GM18517 (cell line): Measurements from ENCODE around the gene PRKG2.
"Not testable (repeated sequence)": the region's sequence is repeated elsewhere in the genome, so short reads cannot be mapped to it uniquely, and the experiment has no call there.

Experiments used
- ATAC-seq: cut with Tn5 transposase; IDR thresholded peaks from one replicate; pipeline ENCODE4 v1.9.1; 2021; ENCODE audit warnings: mild to moderate bottlenecking, moderate library complexity; ENCODE audit not compliant: unreplicated experiment

The PRKG2 gene, protein sequence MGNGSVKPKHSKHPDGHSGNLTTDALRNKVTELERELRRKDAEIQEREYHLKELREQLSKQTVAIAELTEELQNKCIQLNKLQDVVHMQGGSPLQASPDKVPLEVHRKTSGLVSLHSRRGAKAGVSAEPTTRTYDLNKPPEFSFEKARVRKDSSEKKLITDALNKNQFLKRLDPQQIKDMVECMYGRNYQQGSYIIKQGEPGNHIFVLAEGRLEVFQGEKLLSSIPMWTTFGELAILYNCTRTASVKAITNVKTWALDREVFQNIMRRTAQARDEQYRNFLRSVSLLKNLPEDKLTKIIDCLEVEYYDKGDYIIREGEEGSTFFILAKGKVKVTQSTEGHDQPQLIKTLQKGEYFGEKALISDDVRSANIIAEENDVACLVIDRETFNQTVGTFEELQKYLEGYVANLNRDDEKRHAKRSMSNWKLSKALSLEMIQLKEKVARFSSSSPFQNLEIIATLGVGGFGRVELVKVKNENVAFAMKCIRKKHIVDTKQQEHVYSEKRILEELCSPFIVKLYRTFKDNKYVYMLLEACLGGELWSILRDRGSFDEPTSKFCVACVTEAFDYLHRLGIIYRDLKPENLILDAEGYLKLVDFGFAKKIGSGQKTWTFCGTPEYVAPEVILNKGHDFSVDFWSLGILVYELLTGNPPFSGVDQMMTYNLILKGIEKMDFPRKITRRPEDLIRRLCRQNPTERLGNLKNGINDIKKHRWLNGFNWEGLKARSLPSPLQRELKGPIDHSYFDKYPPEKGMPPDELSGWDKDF

DNA sequence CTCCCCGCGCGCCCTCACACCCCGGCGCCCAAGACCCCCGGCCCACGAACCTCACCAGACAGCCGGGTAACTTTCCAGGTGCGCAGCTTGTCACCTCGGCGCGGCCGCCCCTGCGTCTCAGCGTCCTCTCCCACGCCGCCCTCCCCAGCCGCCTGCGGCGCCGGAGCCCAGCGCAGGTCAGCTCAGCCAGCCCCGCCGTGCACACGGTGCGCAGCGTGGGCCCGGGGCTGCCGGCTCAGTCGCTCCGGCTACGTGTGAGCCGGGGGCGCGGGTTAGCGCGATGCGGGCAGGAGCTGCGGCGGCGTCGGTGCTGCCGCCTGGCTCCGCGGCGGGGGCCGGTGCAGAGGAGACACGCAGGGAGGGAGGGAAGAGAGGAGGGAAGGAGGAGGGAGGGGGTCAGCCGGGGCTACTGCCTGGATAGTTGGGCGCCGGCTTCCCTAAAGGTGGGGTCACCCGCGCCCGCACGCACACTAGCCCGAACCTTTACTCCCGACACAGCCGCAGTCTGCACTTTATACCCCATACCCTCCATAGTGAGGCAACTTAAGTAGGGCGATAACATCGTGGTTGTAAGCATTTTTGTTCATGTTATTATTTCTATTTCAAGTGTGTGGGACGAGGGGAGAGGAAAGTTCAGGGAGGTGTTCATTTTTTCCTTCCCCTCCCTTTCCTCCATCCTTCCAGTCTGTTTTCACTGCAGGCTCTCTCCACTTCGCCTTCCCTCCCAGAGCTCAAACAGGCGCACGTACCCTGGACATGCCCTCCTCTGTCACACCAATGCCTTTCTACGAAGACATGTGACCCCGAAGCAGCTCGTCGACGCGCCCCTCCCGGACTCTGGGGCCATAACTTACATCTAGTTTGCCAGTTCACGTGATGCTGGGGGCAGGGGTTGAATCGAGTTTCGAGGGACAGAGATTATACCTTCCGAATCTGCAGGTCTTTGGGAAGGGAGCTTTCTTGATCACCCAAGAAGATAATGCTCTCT, at the start of gene PRKG2:
PRKG2 (minus strand) TSS at position 342 of the 988 bp plus-strand sequence. CDS start 10,175 bp downstream, outside the sequence.
- no peak for ATAC-seq

DNA sequence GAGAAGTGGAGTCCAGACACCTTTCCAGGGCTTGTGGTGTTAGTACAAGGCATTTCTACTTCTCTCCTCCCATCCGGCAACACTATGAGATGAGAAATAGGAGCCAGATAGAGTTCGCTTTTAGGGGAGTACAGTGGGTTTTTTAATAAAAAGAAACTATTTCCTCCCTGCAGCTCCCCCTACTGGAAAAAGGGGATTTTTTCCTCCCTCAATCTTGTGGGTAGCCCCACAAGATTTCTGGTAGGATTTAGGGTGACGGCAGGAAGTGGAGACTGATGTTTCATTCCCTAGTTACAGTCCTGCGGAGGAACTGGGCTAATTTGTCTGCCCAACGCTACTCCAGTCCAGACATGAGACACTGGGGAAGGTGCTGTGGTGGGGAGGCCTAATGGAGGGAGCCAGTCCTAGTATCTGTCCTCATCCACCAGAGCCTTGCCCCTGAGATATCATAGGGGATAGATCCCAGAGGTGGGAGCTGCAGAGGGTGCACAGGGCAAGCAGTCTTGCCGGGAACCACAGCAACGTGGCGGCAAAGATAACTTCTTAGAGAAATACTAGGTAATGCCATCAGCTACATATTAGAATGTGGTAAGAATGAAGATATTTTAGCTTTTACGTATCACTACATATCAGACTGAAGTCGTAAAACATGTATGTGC, 45.5 kb upstream of the PRKG2 start:
- no peak for ATAC-seq

DNA sequence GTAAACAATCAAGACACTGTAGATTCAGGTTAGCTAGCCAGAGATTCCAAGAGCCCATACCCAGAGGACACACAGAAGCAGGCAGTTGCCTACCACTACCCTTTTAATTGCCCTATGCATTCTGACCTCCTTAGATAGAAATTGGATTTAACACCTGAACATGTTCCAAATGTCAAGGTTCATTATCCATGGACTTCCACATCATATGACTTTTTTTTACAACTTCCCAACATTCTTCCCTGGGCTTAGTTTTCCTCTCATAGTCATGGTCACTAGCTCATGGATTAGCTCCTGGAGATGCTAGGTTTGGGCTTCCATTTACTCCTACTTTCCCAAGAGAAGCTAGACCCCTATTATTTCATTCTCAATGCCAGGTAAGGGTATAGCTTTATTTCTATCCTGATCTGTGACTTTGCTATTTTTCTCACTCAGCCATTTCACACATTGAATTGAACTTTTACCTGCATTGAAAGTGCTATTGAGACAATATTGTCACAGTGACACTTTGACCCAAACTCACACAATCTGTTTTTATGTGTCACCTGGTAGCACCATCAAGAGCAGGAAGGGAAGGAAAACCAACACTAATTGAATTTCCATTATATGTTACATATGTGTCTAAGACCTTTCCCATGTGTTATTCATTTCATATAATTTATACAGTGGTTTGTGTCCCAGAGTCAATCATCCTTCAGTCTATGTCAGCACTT, 44.0 kb upstream of the PRKG2 start:
- no peak for ATAC-seq

- ATAC-seq, result no peak
Measured at GRCh38 chr4:81257816-81258215, 42.8 kb upstream of the PRKG2 start.

- no peak for ATAC-seq
Measured at GRCh38 chr4:81257021-81257420, 42.0 kb upstream of the PRKG2 start.

DNA sequence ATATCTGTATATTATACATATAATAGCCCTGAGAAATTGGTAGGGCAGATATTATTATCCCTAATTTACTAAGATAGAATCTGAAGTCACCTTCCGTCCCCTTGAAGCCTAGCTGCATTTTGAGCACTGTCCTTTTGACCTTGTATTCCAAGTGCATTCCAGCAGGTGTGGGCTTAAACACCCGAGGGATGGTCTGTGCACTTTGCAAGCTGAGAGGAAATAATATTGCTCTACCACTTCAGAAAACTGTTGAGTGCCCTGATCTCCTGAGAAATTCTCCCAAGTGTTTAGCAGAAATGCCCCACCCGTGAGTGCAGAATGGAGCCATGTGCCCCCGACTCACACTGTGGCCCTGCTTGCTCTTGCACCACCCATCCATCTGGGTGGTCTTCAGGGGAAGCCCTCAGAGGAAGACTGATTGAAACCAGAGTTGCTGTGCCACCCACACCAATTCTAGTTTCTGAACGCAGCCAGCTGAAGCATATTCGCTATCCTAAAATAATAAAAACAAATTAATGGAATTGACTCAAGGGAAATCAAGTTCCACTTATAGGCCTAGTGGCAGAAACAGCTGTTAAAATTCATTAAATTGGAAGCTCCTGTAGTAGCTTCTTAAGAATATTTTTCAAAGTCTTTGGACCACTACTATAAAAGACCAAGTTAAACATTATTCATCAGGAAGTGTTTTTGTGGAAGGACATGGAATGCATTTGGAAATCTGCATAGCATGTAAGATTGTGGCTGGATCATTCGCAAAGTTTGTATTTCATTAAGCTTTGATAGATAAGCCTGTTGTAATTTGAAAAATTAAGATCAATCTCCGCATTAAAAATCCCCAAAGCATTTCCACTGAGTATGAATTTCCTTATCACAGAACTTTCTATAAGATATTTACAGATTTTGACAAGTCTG, 41.3 kb upstream of the PRKG2 start:
- ATAC-seq, result no peak

DNA sequence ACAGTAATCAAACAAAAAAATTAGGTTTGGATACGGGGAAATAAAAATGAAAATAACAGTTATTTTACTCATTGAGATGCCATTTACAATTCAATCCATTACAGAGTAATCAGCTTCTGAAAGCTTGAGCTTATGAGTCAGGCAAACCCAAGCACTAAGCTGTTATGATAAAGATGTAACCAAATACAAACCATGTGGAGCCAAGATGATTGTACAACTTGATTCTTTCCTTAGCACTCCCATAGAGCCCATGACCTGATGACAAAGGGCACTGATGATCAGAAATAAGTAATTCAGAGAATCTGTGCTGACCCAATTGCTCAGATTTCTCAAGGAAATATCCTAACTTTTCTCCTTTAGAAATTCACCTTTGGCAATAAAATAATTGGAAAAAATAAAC, 40.5 kb upstream of the PRKG2 start:
- no peak for ATAC-seq

DNA sequence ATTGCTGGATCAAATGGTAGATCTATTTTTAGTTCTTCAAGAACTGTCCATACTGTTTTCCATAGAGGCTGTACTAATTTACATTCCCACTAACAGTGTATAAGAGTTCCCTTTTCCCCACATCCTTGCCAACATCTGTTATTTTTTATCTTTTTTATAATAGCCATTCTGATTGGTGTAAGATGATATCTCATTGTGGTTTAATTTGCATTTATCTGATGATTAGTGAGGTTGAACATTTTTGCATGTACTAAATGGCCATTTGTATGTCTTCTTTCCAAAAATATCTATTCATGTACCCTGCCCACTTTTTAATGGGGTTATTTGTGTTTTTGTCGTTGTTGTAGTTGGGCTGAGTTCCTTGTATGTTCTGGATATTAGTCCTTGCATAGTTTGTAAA, 35.4 kb upstream of the PRKG2 start:
- ATAC-seq, result no peak

- no peak for ATAC-seq
Measured at GRCh38 chr4:81245218-81246009, 30.4 kb upstream of the PRKG2 start.

GRCh38 chr4:81237791-81238190, 22.8 kb upstream of the PRKG2 start:
- no peak for ATAC-seq

DNA sequence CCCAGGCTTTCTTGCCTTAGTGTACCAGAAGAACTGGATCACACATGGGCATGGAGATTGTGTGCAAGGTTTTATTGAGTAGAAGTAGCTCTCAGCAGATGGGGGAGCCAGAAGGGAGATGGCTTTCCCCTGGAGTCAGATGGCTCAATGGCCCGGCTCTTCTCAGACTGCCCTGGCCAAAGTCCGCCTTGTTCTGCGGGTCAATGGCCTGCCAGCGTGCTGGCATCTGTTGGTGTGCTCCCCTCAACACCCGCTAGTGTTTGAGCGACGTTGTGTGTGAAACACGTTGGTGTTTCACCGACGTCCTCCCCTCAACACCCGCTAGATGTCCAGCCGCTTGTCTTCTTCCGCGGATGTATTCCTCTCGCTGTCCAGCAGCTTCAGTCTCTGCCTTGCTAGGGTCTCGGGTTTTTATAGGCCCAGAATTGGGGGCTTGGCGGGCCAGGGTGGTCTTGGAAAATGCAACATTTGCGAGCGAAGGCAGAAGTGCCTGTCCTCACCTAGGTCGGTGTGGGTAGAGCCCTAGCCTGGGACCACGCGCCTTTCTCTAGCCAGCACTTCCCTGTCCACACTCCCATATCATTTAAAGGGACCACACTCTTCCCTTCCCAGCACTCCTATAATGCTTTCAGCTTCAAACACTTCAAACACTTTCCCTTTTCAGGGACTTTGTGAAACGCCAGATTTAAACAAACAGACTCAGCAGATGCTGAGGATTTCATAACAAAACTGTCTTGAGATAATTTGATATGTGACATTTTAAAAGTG, 21.1 kb upstream of the PRKG2 start:
- no peak for ATAC-seq

DNA sequence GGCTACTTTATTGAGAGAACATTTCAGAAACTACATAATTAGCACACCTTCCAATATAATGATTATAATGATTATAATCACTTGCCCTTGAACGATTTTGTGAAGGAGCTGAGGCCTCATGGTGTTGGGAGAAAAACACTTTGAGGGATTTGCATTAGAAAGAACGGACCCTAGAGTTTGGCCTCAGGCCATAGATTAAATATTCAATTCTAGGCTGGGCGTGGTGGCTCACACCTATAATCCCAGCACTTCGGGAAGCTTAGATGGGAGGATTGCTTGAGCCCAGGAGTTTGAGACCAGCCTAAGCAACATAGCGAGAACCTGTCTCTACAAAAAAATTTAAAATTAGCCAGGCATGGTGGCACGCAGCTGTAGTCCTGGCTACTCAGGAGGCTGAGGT, 12.9 kb upstream of the PRKG2 start:
- ATAC-seq, result no peak

- ATAC-seq, result no peak
Measured at GRCh38 chr4:81227138-81227537, 12.1 kb upstream of the PRKG2 start.

GRCh38 chr4:81225252-81225651, 10.2 kb upstream of the PRKG2 start:
- no peak for ATAC-seq

- not testable (repeated sequence) for ATAC-seq
Measured at GRCh38 chr4:81222082-81222472, 7.1 kb upstream of the PRKG2 start.

DNA sequence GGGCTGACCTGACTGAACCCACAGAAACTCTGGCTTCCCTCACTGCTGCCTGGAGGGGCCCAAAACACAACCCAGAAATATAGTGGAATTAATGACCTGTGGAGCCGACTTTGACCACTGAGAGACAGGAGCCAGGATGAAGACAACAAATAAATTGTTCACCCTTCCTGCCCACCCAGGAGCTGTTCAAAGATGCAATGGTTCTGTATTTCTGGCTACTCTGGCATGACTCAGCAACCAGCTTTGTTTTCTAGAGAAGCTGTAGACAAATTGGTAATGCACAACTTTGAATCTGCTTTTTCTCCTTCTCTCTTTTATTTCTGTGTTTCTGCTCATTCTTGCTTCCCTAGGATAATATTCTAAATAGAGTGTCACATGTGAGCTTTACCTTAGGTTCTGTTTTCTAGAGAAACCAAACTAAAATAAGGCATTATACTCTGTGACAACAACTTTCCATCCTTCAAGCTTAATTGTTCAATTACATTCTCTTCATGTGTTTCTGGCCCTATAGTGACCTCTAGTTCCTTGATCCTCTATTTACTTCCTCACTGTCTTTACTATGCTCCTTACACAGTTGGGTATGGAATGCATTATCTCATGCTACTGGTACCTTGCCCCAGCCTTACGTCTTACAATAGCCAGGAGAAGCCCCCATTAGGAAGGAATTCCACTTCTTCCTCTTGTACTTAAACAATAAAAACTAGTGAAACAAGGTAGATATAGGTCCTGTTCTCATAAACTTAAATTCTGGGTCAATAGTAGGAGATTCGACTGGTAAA, 6.5 kb upstream of the PRKG2 start:
- no peak for ATAC-seq

DNA sequence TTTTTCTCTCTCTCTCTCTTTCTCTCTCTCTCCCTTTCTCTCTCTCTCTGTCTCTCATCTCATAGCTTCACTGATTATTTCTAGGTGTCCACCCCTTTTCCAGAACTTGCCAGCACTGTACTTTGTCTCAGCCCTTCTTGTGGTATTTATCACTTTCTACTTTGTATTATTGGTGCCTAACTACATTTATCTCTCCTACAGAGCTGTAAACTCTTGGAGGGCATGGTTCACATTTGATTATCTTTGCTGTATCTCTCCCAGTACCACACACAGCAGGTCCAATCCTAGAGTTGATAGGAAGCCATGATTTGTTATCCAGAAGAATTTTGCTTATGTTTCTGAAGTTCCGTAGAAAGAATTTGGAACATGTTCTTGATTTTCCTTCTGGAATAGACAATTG, 5.2 kb upstream of the PRKG2 start:
- ATAC-seq, result no peak
